HG02885 (cell line): ENCODE results near the gene HHEX.
A peak's percentile ranks its signal among the peaks of the same experiment; 100 is the strongest.
"Not testable (repeated sequence)": the region's sequence is repeated elsewhere in the genome, so short reads cannot be mapped to it uniquely, and the experiment has no call there.

Experiments
- ATAC-seq: cut with Tn5 transposase; IDR thresholded peaks from one replicate; pipeline ENCODE4 v1.9.1; 2021; ENCODE audit warnings: mild to moderate bottlenecking; ENCODE audit not compliant: unreplicated experiment, poor library complexity

The HHEX gene

DNA sequence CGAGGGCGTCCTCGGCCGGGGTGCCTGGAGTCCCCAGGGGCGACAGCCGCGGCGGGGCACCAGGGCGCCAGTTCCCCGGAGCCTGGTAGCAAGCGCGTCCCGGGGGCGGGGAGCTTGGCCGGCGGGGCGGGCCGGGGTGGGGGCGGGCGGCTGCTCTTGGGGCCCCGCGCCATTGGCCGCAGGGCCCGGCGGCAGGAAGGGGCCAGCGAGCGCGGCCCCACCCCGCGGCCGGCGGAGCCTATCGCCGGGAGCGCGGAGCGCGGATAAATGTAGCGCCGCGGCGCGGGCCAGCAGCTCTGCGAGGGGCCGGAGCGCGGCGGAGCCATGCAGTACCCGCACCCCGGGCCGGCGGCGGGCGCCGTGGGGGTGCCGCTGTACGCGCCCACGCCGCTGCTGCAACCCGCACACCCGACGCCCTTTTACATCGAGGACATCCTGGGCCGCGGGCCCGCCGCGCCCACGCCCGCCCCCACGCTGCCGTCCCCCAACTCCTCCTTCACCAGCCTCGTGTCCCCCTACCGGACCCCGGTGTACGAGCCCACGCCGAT is at the start of gene HHEX:
TSS of gene HHEX (plus strand) at position 293 of the 548 bp plus-strand sequence. CDS start at position 325, 32 bp downstream.
- ATAC-seq: peak; percentile 64

DNA sequence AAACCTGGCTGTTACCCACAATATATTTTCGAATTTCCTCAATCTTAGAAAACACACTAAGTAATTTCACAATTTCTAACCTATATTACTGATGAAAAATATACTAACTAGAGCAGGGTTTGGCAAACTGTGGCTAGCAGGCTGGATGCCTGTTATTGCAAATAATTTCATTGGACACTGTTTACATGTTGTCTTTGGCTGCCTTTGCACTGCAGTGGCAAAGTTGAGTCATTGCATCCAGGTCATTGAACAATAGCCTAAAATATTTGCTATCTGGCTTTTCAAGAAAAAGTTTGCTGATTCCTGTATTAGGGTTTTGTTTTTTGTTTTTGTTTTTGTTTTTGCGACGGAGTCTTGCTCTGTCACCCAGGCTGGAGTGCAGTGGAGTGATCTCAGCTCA is 49.6 kb upstream of the HHEX start:
- ATAC-seq: no peak

DNA sequence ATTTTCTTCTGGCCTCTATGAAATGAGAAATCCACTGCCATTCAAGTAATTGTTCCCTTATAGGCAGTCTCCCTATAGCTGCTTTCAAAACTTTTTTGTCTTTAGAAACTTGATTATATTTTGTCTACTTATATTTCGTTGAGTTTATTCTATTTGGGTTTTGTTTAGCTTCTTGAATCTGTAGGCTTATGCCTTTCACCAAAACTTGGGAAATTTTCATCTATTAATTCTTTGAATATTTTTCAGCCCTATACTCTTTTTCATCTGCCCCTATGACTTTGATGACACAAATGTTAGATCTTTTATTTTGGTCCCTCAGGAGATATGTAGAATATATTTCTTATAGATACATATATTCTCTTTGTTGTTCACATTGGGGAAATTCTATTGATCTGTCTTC is 48.3 kb upstream of the HHEX start:
- ATAC-seq: no peak

DNA sequence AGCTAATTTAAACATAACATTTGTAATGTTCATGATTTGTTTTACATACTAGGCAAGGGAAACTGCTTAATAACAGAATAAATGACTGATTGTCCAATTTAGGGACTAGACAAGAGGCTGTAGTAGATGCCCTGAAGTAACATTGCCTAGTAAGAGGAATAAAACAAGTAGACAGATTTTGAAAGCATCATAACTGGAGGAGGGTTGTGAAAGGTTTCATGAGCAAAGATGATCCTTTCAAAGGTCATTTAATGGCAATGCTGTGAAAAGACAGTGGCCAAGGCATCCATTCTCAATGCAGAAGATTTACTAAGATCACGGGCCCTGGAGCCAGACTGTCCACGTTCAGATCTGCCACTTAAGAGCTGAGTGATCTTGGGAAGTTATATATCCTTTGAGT is 44.8 kb upstream of the HHEX start:
- ATAC-seq: no peak

DNA sequence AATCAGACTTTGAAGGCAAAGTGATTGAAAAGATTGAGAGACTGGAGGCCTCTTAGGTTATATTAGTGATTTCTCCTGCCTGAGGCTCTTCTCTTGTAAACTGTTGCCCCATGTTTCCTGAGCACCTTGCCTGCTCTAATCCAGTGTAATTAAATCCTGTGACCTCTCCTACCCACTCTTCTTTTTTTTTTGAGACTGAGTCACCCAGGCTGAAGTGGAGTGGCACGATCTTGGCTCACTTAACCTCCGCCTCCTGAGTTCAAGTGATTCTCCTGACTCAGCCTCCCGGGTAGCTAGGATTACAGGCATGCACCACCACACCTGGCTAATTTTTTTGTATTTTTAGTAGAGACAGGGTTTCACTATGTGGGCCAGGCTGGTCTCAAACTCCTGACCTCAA is 38.9 kb upstream of the HHEX start:
- not testable (repeated sequence) for ATAC-seq

DNA sequence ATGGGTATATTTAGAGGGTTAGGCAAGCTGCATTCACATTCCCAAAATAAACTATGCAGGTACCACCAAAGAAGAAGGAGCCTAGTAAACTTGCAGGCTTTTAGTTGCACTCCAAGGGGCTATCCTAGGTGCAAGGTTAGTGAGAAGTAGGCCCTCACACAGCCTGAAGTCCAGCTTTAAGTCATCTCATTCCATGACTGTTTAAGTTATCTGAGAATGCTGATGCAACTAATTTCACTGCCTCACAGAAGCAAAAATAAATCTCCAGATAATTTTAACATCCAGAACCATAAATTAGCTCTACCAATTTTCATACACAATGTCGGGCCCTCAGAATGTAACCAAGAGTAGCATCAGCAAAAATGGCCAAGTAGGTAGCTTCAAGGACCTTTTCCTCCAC is 34.3 kb upstream of the HHEX start:
- no peak for ATAC-seq

DNA sequence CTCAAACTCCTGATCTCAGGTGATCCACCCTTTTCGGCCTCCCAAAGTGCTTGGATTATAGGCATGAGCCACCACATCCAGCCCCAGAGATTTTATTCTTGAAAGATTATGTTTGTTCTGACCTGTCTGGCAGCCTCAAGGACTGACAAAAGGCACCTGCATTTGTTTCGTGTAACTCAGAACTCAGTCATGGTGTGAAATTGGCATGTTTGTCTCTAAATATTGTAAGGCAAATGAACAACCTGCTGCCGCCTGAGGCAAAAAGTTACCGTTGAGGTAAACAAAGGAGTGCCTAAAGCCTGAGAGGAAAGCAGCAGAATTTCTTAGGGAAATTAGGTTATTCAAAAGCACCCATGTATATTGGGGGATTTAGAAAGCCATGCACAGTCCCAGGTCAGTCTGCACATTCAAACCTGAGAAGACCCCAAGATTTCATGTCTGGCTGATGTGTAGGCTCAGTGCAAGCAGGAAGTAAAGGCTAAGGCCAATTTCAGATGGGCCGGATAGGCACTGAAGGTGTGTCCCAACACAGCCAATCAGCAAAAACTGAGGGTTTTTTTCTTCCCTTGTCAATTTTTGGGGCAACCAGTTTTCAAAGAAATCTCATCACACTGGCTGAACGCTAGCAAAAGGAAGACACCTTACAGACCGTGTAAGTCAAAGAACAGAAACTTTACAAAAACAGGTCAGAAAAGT is 33.3 kb upstream of the HHEX start:
- ATAC-seq: no peak

DNA sequence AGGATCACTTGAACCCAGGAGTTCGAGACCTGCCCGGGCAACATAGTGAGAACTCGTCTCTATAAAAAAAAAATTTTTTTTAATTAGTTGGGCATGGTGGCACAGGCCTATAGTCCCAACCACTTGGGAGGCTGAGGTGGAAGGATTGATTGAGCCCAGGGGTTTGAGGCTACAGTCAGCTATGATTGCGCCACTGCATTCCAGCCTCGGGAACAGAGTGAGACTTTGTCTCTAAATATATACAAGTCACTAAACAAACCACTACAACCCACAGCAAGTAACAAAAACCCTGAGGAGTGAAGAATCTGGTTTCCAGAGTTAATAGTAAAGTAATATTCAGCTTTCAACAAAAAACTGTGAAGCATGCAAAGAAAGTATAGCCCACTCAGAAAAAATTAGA is 32.7 kb upstream of the HHEX start:
- no peak for ATAC-seq

DNA sequence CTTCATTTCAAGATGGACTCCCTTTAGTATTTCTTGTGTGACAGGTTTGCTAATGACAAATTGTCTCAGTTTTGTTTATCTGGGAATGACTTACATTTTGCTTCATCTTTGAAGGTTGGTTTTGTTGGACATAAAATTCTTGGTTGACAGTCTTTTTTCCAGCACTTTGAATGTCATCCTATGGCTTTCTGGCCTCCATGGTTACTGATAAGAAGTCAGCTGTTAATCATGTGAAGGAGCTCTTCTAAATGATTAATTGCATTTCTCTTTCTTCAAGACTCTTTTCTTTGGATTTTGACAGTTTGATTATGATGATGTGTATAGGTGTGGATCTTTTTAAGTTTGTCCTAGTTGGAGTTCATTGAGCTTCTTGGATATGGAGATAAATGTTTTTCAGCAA is 26.9 kb upstream of the HHEX start:
- no peak for ATAC-seq

DNA sequence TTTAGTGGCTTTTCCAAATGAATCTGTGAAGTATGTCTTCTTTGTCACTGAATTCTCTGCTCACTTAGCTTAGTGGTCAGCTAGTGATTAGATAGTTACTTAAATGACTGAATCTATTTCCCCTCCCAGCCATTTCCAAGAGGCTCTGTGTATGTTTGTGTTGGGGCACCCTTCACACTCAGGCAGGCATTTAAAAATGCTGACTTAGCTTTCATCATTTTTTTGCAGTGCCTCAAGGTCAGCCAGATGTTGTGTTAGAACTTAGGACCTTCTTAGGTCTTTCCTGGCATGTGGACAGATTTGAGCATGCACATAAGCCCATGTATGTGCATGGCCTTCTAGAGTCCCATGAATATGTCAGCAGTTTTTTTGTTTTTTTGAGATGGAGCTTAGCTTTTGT is 25.4 kb upstream of the HHEX start:
- ATAC-seq: no peak

DNA sequence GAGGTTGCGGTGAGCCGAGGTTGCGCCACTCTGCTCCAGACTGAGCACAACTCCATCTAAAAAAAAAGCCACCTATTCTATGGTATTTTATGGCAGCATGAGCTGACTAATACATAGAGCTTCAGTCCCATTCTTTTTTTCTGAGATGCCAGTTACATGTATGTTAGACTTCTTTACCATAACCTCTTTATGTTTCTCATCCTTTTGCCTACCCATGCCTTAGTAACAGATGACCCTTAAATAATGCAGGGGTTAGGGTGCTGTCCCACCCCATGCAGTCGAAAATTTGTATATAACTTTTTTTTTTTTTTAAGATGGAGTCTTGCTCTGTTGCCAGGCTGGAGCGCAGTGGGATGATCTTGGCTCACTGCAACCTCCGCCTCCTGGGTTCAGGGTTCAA is 22.7 kb upstream of the HHEX start:
- ATAC-seq: no peak

DNA sequence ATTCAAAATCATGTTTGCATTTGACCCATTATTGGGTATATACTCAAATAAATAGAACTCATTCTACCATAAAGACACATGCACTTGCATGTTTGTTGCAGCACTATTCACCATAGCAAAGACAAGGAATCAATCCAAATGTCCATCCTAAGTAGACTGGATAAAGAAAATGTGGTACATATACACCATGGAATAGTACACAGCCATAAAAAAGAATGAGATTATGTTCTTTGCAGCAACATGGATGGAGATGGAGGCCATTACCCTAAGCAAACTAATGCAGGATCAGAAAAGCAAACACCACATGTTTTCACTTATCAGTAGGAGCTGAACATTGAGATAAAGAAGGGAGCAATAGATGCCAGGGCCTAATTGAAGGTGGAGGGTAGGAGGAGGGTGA is 12.0 kb upstream of the HHEX start:
- no peak for ATAC-seq

DNA sequence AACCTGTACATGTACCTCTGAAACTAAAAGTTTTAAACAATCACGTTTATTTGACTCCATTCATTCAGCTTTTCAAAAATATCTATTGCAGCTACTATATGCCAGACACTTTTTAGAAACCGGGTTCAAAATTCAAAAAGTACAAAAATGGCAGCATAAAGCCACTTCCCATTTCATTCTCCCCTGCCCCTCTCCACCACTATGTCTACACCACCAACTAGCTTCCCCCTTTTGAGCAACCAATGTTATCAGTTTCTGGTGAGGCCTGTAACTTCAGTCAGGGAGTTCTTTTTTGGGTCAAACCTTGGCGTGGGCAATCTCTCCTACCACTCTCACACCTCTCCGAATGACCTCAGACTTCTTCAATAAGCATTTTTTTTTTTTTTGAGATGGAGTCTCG is 11.5 kb upstream of the HHEX start:
- no peak for ATAC-seq

DNA sequence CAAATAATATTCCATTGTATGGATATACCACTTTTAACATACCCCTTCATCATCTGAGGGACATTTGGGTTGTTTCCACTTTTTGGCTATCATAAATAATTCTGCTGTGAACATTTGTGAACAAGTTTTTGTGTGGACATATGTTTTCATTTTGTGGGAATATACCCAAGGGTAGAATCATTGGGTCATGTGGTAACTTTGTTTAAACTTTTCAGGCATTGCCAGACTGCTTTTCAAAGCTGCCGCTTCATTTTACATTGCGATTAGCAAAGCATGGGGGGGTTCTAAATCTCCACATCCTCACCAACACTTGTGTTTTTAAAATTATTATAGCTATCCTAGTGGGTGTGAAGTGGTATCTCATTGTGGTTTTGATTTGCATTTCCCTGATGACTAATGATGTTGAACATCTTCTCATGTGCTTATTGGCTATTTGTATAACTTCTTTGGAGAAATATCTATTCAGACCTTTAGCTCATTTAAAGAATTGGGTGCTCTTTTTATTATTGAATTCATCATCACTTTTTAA is 8.4 kb upstream of the HHEX start:
- ATAC-seq: no peak

DNA sequence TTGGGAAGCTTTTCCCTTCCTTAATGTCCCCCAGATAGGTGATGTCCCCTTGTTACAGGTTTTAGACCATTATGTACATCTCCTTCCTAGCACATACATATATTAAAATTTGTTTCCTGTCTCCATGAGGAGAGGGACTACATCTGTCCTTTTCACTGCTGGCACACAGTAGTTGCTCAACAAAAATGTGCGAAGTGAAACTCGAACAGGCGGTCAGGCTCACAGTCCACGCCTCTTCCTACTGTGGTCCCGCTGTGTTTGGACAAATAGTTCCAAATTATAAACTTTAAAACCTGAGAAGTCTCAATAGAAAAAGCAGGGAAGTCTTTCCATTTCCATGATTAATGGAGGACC is 1.2 kb upstream of the HHEX start:
- ATAC-seq: no peak

DNA sequence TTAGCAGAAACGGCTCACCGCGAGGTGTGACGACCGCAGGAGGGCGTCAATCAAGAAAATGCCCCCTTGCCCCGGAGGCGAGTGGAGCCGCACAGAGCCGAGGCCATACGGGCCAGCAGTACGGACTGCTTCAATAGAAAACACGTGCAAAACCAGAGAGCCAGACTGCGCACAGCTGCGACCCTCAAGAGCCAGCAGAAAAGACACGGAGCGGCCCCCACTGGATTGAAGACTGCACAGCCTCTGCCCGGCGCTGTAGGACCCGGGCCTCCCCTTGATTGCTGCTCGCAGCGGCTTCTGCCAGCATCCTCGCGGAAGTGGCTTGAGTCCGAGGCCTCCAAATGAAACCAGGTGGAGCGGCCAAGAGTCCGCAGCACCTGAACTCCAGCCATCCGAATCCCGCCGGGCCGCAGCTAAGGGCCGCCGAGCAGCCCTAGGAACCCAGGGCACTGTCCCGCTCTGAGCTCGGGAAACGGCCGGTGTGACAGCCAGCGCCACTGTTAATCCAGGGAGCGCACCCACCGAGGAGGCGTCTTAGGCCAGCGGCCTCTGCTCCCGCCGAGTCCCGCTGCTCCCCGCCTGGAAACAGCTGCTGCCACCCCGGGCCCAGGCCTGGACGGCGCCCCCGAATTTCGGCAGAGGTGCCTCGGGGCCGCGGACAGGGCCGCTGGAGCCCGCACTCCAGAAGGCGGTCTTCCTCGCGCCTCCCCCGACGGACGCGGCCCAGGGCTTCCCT is 660 bp upstream of the HHEX start:
- peak; percentile 22 for ATAC-seq

DNA sequence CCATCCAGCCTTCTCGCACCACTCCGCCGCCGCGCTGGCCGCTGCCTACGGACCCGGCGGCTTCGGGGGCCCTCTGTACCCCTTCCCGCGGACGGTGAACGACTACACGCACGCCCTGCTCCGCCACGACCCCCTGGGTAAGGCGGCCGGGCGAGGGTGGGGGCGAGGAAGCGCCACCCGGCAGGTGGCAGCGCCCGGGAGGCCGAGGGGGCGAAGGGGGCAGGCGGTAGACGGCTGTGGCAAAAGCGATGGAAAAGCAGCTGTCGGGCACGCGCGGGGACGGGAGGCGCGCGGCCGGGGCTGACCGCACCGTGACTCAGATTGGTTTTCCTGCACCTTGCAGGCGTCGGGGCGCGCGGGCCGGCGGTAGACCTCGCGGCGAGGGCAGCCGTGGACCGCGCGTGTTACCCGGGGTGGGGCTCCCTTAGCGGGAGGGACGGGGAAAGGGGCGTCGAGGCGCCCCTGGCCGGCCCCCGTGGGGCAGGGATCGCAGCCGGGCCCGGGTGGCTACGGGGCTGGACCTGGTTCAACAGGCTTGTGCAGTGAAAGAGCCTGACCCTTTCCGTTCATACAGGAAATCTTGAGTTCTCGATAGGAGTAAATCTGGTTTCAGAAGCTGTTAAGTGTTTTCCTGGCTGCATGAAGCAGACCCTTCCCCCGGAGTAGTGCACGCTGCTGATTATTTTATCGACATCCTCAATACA is 608 bp downstream of the HHEX start:
- peak; percentile 43 for ATAC-seq

DNA sequence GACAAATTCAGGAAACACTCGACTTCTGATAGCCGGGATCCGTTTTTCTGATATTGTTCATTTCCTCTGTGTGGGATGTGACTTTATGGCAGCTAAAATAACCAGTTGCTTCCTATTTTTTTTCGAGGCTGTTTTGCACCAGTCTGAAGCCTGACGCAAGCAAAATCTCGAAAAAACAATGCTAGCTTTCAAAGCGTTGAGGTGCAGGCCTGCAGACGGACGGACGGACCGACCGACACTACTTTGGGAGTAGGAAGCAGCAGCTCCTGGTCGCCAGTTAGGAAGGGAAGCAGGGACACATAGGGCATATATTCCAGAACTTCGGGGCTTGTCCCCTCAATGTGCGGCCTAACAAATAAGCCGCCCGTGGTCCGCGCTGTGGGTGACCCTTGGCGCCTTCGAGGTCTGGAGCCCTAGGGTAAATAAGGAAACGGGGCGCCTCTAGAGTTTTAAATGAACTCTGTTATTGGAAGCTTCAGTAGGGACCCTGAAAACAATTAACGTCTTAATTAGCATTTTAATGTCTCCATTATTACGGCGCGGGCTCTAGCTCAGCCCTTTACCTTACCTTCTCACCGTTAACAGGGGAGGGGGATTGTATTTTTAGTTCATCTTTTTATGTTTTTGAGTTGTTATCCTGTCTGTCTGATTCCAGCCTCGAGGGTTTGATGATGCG is 1.3 kb downstream of the HHEX start:
- no peak for ATAC-seq

DNA sequence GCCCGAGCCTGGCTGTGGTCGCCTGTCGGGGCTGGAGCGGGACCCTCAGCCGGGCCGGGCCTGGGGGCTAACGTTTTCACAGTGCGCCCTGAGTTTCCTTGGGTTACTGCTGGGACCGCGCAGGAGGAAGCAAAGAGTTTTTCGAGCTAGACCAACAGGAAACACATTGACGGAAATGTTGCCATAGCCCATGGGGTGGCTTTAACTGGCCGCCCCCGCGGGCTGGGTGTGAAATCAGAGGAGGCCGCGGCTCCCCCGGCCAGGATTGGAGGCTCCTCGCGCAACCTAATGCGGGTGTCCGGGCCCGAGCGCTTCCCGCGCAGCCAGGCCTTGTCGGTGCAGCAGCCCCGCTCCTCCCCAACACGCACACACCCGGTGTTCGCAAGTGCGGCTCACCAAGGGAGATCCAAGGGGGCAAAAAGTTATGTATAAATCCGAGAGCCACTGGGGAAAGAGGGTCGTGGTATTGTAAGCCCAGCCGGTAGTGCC is 1.9 kb downstream of the HHEX start:
- ATAC-seq: no peak

DNA sequence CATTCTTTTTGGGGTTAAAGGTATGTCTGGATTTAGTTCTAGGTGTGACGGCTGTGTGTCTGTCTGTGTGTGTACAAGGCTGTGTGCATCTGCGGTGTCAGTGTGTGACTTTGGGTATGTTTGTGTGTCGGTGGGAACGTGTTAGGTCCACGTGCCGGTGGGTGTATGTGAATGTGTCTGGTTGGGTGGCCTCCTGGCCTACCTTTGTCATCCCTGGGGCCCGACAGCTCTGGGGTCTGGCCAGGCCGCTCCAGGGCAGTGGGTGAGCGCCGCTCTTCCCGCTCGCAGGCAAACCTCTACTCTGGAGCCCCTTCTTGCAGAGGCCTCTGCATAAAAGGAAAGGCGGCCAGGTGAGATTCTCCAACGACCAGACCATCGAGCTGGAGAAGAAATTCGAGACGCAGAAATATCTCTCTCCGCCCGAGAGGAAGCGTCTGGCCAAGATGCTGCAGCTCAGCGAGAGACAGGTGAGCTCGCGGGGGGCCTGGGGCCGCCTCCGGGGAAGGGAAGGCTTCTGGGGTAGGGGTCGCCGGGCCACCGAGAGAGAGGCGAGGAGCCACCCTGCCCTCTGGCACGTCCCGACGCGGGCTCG is 2.4 kb downstream of the HHEX start:
- ATAC-seq: no peak
